SU-DHL-6 (cell line): ENCODE results near the gene FAM117A.

Source experiments
- H2AFZ ChIP-seq: fragments of 200-600 bp; sonication (generic); 2 replicates; pipeline ENCODE4 v1.6.1; 2014; ENCODE audit warnings: low read depth, mild to moderate bottlenecking, moderate library complexity, mixed read lengths, antibody characterized with exemption, low read length; ENCODE audit not compliant: severe bottlenecking
- H3F3A ChIP-seq: fragments of 200-600 bp; shearing (Covaris generic); 2 replicates; pipeline ENCODE4 v1.6.0; 2016; ENCODE audit warnings: antibody characterized with exemption, mild to moderate bottlenecking; ENCODE audit not compliant: insufficient read depth
- H3K27ac ChIP-seq: fragments of 200-600 bp; sonication (generic); 2 replicates; pipeline ENCODE4 v1.5.1; 2016; ENCODE audit warnings: low read depth, mild to moderate bottlenecking, low read length, moderate library complexity, mixed read lengths
- H3K27me3 ChIP-seq: fragments of 200-600 bp; sonication (generic), shearing (Covaris generic); 2 replicates; pipeline ENCODE4 v1.6.0; 2014; ENCODE audit warnings: mild to moderate bottlenecking, low read length
- H3K36me3 ChIP-seq: fragments of 200-600 bp; sonication (generic); 2 replicates; pipeline ENCODE4 v1.6.1; 2014; ENCODE audit warnings: mild to moderate bottlenecking, low read length, mixed read lengths
- H3K4me2 ChIP-seq: fragments of 300-600, 200-600 bp; shearing (Covaris generic), sonication (generic); 2 replicates; pipeline ENCODE4 v1.6.0; 2014; ENCODE audit warnings: low read length, low read depth, mild to moderate bottlenecking; ENCODE audit not compliant: poor library complexity, severe bottlenecking
- H3K4me3 ChIP-seq: fragments of 200-600 bp; sonication (generic); 2 replicates; pipeline ENCODE4 v1.5.1; 2014; ENCODE audit warnings: antibody characterized with exemption, low read length, mild to moderate bottlenecking, mixed read lengths; ENCODE audit not compliant: insufficient read depth, poor library complexity, severe bottlenecking
- H3K79me2 ChIP-seq: fragments of 200-600 bp; sonication (generic); 2 replicates; pipeline ENCODE4 v1.6.1; 2014; ENCODE audit warnings: mild to moderate bottlenecking, low read length, moderate library complexity; ENCODE audit not compliant: insufficient read depth
- H3K9ac ChIP-seq: fragments of 200-600 bp; sonication (generic); 2 replicates; pipeline ENCODE4 v1.7.0; 2014; ENCODE audit warnings: mild to moderate bottlenecking, low read length
- H3K9me2 ChIP-seq: fragments of 200-600 bp; sonication (generic); replicated peaks from 2 replicates; pipeline ENCODE4 v1.6.1; 2014; ENCODE audit warnings: low read length; ENCODE audit not compliant: insufficient read depth
- H3K9me3 ChIP-seq: fragments of 200-600 bp; sonication (generic); 2 replicates; pipeline ENCODE4 v1.6.1; 2014; ENCODE audit warnings: low read length, mixed read lengths; ENCODE audit not compliant: insufficient read depth
- H4K20me1 ChIP-seq: fragments of 200-600 bp; sonication (generic); 2 replicates; pipeline ENCODE4 v1.6.1; 2014; ENCODE audit warnings: low read depth, mild to moderate bottlenecking, antibody characterized with exemption, low read length, moderate library complexity, mixed read lengths
- CTCF ChIP-seq: fragments of 200-600 bp; sonication (generic); IDR thresholded peaks from one replicate; pipeline ENCODE4 v1.5.1; 2017; ENCODE audit warnings: antibody characterized with exemption, mild to moderate bottlenecking, low read length, moderate library complexity; ENCODE audit not compliant: insufficient read depth, poor library complexity, severe bottlenecking
- EZH2phosphoT487 ChIP-seq: fragments of 200-600 bp; sonication (generic), shearing (Covaris generic); conservative IDR thresholded peaks from 2 replicates; pipeline ENCODE4 v1.6.1; 2018; ENCODE audit warnings: mild to moderate bottlenecking, antibody characterized with exemption, low read length, moderate library complexity, mixed read lengths

The FAM117A gene

DNA sequence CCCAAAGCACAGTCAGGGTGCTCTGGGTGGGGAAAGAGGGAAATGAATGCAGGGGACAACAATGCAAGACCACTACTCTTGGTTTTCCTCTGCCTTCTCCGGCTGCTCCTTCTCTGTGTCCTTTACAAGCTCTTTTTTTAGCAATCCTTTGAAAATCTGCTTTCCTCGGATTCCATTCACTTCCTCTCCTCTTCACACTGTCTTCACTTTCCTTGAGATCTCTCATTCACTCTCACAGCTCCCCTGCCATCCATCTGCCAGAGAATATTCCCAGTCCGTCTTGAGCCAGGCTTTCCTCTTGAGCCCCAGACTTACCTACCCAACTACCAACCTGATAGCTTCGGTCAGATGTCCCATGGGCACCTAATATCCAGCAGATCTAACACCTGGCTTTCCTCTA, 75.1 kb downstream of the FAM117A start:
- Histone ChIP-seq H3K27ac (no peak overlapping the region), H4K20me1 (no peaks in the 10 kb centered on the region), H3K36me3 (no peaks in the 10 kb centered on the region), H3K27me3 (no peaks in the 10 kb centered on the region), H3K4me2 (no peak overlapping the region), H3F3A (0 out of 2 replicates have a peak, but pooled peaks cover 4% of the 10 kb centered on the region), H3K4me3 (no peak overlapping the region), H3K9me3 (no peaks in the 10 kb centered on the region), H3K9ac (no peak overlapping the region), H2AFZ (no peak overlapping the region), H3K79me2 (no peaks in the 10 kb centered on the region), H3K9me2 (no peaks in the 10 kb centered on the region)
- TF ChIP-seq EZH2phosphoT487 (no peak), CTCF (no peak)

DNA sequence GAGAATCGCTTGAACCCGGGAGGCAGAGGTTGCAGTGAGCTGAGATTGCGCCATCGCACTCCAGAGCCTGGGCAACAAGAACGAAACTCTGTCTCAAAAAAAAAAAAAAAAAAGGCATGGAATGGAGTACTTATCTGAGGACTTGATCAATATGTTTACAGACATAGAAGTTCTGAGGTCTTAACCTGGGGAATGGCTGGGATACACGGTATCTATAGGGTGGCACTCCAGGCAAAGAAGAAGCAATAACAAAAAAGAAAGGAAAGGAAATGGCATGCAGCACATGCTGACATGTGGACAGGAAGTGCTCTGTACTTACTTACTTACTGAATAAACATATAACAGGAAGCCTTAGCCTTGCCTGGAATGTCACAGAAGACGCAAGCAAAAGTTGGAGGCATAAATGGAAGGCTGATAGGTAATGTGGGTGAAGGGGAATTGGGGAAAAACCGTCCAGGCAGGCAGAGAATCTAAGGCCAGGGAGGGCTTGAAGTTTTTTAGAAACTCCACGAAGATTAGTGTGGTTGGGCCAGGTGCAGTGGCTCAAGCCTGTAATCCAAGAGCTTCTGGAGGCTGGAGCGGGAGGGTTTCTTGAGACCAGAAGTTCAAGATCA, 75.9 kb downstream of the FAM117A start:
- Histone ChIP-seq H3K4me3 (no peak overlapping the region), H3K4me2 (no peak overlapping the region), H3K27me3 (no peaks in the 10 kb centered on the region), H3K79me2 (no peaks in the 10 kb centered on the region), H2AFZ (peak overlapping the region; percentile 10), H3K27ac (no peak overlapping the region), H3F3A (0 out of 2 replicates have a peak, but pooled peaks cover 4% of the 10 kb centered on the region), H3K9me3 (no peaks in the 10 kb centered on the region), H3K9me2 (no peaks in the 10 kb centered on the region), H3K36me3 (no peaks in the 10 kb centered on the region), H4K20me1 (no peaks in the 10 kb centered on the region), H3K9ac (no peak overlapping the region)
- TF ChIP-seq CTCF (no peak), EZH2phosphoT487 (no peak)

- Histone ChIP-seq H3K36me3 (no peaks in the 10 kb centered on the region), H3K9me2 (no peaks in the 10 kb centered on the region), H3K27ac (no peak overlapping the region), H4K20me1 (no peaks in the 10 kb centered on the region), H3K4me2 (no peak overlapping the region), H3K4me3 (no peak overlapping the region), H3K9me3 (no peaks in the 10 kb centered on the region; the same call in 1 of the 2 replicates), H3K79me2 (peaks cover 9% of the 10 kb centered on the region), H3K27me3 (no peaks in the 10 kb centered on the region), H3K9ac (no peak overlapping the region), H3F3A (peaks cover 12% of the 10 kb centered on the region), H2AFZ (no peak overlapping the region)
- TF ChIP-seq EZH2phosphoT487 (no peak), CTCF (no peak)
These were observed 82.6 kb downstream of the FAM117A start for GRCh38 chr17:49681106-49681979.
